ENCODE results near the gene VWA5B2. TPM values are rescaled to one million over a fixed set of nuclear protein-coding genes. Genes with fewer than 3 reads are reported as not detected.

VWA5B2 gene
- total and polyA plus RNA-seq, 2 of the 13 experiments (the other 11 are each of a cell fraction or from before 2014, with no cell fraction given) = 0.03 to 0.04 TPM

GRCh38 chr3:184248454-184249411 lies 19.3 kb downstream of the VWA5B2 start, which contains the start of gene ALG3 (continued):
- TF ChIP-seq ZNF318 (CRISPR knock-in tag; IDR thresholded peaks at IDR 0.05) (no peak), ZNF496 (CRISPR knock-in tag; IDR thresholded peaks at IDR 0.05; ENCODE audit: insufficient replicate concordance) (no peak), ZBED4 (CRISPR knock-in tag; IDR thresholded peaks at IDR 0.05; ENCODE audit: borderline replicate concordance) (peak; percentile 99), STAT5B (CRISPR knock-in tag; IDR thresholded peaks at IDR 0.05) (peak; percentile 50; the same call in 1 of the 2 replicates), ZZZ3 (CRISPR knock-in tag; IDR thresholded peaks at IDR 0.05; ENCODE audit: borderline replicate concordance) (peak; percentile 71; the same call in 1 of the 2 replicates), ZFP36 (IDR thresholded peaks at IDR 0.05; ENCODE audit: borderline replicate concordance, low read depth, low read length, partially characterized antibody) (no peak), ZNF460 (CRISPR knock-in tag; IDR thresholded peaks at IDR 0.05; ENCODE audit: borderline replicate concordance) (no peak), FOXA1 (IDR thresholded peaks at IDR 0.05) (no peak), FOXA1 (CRISPR knock-in tag; IDR thresholded peaks at IDR 0.05) (peak; percentile 17; the same call in 1 of the 2 replicates), CENPT (CRISPR knock-in tag; IDR thresholded peaks at IDR 0.05; ENCODE audit: low read depth) (peak; percentile 80; the same call in 1 of the 2 replicates), ZFAT (CRISPR knock-in tag; conservative IDR thresholded peaks at IDR 0.05) (no peak), ZNF326 (CRISPR knock-in tag; IDR thresholded peaks at IDR 0.05; ENCODE audit: borderline replicate concordance) (0 out of 2 replicates have a peak, but pooled peaks have one; percentile 31), ZNF264 (CRISPR knock-in tag; IDR thresholded peaks at IDR 0.05) (peak; percentile 45; the same call in 1 of the 2 replicates), THYN1 (CRISPR knock-in tag; IDR thresholded peaks at IDR 0.05; ENCODE audit: borderline replicate concordance, low read depth) (no peak), SIN3B (IDR thresholded peaks at IDR 0.05; ENCODE audit: low read length) (peak; percentile 76; the same call in 1 of the 2 replicates), FIP1L1 (IDR thresholded peaks at IDR 0.05; ENCODE audit: borderline replicate concordance, insufficient read depth, low read depth, low read length) (no peak)

Measured in HepG2 (cell line).